ENCODE data around the gene SHISA6.

Gene SHISA6

GRCh38 chr17:11340803-11341202, 99.8 kb downstream of the SHISA6 start:
- DNase-seq (ENCODE audit: low read depth in 2 of 2, low spot score in 1 of 2): no peak

DNA sequence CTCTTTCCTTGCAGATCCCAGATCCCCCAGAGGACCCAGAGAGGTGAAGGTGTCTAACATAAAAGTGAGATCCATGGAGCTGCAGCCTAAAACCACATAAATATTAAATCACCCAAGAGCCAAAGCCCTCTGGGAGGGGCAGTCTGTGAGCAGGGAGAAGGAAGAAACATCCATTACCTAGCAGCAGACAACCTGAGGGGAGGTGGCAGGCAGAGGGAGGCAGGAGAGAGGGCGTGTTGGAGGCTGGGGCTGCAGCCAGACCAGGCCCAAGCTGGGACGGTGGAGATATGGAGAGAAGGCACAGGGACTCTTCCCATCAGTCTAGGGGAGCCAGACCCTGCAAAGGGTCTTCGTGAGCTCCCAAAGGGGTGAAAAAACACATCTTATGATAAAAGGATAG, 101.1 kb downstream of the SHISA6 start:
- no peak for DNase-seq (ENCODE audit: low read depth in 2 of 2, low spot score in 1 of 2)

- no peak for DNase-seq (ENCODE audit: low read depth in 2 of 2, low spot score in 1 of 2)
Measured at GRCh38 chr17:11349106-11349505, 108.1 kb downstream of the SHISA6 start.

- DNase-seq (ENCODE audit: low read depth in 2 of 2, low spot score in 1 of 2): no peak
Measured at GRCh38 chr17:11351479-11351878, 110.5 kb downstream of the SHISA6 start.

DNA sequence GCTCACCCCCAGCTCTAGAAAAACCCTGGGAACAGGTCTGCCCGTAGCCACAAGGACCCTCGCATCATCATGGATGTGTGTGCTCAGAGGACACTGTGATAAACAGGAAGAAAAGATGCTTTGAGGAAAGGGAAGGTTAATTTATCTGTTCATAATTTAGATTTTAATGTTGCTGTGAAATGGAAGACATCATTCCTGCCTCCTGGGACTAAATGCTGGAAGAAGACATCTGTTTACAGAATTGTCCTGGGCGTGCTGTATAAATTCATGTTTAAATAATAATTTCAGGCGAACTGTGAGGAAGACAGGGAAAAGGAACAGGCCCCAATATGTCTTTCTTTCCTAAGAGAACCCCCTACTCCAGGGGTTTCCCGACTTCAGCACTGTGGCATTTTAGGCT, 112.6 kb downstream of the SHISA6 start:
- no peak for DNase-seq (ENCODE audit: low read depth in 2 of 2, low spot score in 1 of 2)

- DNase-seq (ENCODE audit: low read depth in 2 of 2, low spot score in 1 of 2): no peak
Measured at GRCh38 chr17:11356371-11356770, 115.4 kb downstream of the SHISA6 start.

DNA sequence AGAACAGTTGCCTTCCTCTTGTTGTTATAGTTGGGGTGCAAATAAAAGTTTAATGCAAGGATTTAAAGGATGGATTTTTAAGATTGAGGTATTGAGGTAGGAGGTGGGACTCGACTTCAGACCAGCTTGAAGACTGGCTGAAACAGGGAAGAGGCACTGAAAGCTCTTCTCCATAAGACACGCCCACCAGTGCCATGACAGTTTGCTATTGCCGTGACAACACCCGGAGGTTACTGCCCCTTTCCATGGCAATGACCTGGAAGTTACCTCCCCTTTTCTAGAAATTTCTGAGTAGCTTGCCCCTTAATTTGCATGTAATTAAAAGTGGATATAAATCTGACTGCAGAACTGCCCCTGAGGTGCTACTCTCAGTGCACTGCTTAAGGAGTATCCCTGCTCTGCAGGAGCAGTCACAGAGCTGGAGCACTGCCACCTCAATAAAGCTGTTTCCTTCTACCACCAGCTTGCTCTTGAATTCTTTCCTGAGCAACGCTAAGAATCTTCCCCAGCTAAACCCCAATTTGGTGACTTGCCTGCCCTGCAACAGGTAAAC, 122.6 kb downstream of the SHISA6 start:
- DNase-seq (ENCODE audit: low read depth in 2 of 2, low spot score in 1 of 2): no peak

DNA sequence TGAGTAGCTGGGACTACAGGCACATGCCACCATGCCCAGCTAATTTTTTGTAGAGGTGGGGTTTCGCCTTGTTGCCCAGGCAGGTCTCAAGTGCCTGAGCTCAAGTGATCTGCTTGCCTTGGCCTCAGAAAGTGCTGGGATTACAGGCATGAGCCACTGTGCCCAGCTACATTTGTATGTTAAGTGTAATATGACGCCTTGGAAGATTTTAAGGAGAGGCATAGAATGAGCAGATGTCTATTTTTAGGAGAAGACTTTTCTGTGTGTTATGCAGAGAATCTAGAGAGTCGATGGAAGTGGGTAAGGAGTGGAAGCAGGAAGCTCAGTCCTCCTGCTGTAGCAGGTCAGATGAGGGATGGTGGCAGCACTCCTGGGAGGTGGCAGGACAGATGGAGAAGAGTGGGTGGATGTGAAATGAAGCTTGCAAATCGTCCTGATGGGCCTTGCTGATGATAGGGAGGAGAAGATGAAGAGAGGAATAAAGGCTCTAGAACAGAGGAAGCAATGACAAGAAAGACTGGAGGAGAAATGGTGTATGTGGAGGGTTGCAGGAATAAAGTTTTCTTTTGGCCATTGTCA, 125.3 kb downstream of the SHISA6 start:
- DNase-seq (ENCODE audit: low read depth in 2 of 2, low spot score in 1 of 2): no peak

- DNase-seq (ENCODE audit: low read depth in 2 of 2, low spot score in 1 of 2): no peak
Measured at GRCh38 chr17:11369575-11369974, 128.6 kb downstream of the SHISA6 start.

GRCh38 chr17:11372692-11373091, 131.7 kb downstream of the SHISA6 start:
- DNase-seq (ENCODE audit: low read depth in 2 of 2, low spot score in 1 of 2): no peak

- no peak for DNase-seq (ENCODE audit: low read depth in 2 of 2, low spot score in 1 of 2)
Measured at GRCh38 chr17:11378506-11378905, 137.5 kb downstream of the SHISA6 start.

GRCh38 chr17:11380761-11381160, 139.7 kb downstream of the SHISA6 start:
- DNase-seq (ENCODE audit: low read depth in 2 of 2, low spot score in 1 of 2): no peak

DNA sequence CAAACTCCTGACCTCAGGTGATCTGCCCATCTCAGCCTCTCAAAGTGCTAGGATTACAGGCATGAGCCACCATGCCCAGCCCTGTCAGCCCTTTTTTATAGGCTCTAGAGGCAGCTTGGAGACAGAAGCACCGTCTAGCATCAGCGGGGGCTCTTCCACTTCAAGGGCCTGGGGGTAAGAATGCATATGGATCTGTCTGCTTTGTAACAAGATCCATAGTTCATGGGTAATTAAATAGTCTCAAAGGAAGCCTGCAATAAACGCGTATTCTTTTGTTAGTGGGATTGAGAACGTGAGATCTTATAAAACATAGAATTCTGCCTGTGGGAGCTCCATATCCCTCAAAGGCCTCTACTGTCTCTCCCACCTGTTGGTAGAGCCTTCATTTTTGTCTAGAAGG, 142.1 kb downstream of the SHISA6 start:
- no peak for DNase-seq (ENCODE audit: low read depth in 2 of 2, low spot score in 1 of 2)

GRCh38 chr17:11384131-11384530, 143.1 kb downstream of the SHISA6 start:
- no peak for DNase-seq (ENCODE audit: low read depth in 2 of 2, low spot score in 1 of 2)

DNA sequence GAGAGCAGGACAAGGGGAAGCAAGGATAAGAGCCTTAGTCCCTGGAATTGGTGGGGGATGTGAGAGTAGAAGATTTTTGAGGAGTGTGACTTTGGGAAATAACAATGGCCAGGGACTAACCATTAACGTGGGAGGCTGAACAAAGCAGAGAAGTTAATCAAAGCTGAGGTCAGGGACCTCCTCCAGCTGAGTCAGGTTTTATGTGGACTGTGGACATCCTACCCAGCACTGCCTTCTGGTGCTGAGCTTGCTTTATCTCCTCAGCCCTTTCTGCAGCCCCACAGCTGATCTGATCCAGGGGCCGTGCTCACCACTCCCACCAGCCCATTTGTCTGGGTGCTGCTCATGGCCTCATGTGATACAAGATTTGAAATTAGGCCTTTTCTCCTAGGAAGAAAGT, 146.6 kb downstream of the SHISA6 start:
- DNase-seq (ENCODE audit: low read depth in 2 of 2, low spot score in 1 of 2): no peak

DNA sequence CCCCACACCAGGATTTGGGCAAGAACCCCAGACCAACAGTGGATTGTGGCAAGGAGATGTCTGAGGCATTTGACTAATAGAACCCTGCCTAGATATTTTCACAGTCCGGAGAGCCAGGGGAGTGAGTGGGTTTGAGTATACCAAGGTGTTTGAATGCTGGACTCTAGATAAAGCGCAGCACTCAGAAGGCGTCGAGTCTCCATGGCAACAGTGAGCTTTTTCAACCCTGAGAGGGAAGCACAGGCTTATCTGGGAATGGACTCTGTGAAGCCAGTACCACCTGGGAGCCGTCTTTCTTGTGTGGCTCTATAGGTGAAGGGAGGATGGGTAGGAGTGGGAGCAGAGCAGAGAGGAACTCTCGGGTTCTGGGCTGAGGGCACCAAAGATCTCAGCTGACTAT, 147.0 kb downstream of the SHISA6 start:
- no peak for DNase-seq (ENCODE audit: low read depth in 2 of 2, low spot score in 1 of 2)

GRCh38 chr17:11389583-11389982, 148.6 kb downstream of the SHISA6 start:
- DNase-seq (ENCODE audit: low read depth in 2 of 2, low spot score in 1 of 2): no peak

DNA sequence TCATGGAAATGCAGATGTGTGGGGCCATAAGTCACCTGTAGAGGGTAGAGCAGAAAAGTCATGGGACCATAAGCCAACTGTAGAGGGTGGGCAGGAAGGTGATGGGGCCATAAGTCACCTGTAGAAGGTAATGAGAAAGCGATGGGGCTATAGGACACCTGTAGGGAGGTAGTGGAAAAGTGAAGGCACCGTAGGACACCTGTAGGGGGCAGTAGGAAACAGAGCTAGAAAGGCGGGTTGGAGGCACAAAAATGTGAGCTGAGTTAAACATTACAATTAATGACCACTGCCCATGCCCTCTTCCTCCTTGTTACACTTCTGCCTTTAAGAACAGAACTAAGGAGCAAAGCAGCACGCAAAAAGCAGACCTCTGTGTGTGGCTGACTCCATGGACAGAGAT, 150.1 kb downstream of the SHISA6 start:
- DNase-seq (ENCODE audit: low read depth in 2 of 2, low spot score in 1 of 2): no peak

DNA sequence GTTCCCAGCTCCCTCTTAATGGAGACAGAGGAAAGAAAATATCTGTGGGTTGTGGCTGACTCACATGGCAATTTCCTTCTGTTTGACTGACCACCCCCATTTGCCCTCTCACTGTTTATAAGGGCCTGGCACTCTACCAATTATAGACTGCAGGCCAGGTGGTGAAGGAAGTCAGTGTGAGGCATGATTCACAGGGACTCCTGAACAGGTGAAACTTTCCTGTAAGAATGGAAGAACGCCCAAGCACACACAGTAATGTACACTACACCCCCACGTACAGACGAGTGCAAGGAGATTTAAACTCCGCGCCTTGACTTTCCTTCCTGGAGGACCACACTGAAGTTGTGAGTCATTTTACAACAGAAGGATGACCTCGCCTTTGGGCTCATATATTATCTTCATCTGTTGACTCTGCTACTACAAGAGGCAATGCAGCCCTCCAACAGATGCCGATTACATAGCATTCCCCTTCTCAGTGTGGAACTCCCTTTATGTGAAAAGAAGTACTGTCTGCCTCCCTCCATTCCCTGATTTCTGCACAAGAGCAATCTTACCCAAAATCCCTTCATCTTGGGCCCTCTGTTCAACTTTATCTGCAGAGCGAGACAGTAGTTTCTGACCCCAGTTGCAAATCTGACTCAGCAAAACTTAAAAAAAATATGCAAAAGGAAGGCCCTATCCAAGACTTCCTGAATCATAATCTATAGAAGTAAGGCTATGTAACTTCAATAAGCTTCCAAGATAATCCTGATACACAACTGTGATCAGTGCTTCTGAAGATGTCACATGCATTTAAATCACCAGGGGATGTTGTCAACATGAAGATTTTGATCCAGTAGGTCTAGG, 163.6 kb downstream of the SHISA6 start:
- DNase-seq (ENCODE audit: low read depth in 2 of 2, low spot score in 1 of 2): no peak

GRCh38 chr17:11406716-11407115, 165.7 kb downstream of the SHISA6 start:
- DNase-seq (ENCODE audit: low read depth in 2 of 2, low spot score in 1 of 2): no peak

GRCh38 chr17:11412654-11413053, 171.6 kb downstream of the SHISA6 start:
- no peak for DNase-seq (ENCODE audit: low read depth in 2 of 2, low spot score in 1 of 2)

GRCh38 chr17:11418342-11418741, 177.3 kb downstream of the SHISA6 start:
- no peak for DNase-seq (ENCODE audit: low read depth in 2 of 2, low spot score in 1 of 2)

DNA sequence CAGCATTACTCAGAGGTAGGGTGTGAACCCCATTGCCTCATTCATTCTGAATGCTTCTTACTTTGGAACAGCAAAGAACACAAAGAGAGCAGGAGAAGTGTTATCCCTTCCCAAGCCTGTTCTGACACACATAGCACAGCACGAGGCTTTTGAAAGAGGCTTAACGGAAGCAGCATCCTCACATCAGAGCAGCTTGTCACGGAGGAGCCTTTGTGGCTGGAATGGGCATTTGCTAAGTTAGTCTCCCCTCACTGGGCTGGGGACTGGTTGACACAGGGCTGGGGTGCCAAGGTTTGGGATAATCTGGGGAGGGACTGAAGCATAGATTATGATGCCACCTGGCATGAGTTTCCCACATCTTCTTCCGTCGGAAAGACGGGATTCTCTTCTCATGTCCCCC, 189.7 kb downstream of the SHISA6 start:
- no peak for DNase-seq (ENCODE audit: low read depth in 2 of 2, low spot score in 1 of 2)
